ENCODE measurements around the gene PHLPP1.

The PHLPP1 gene

GRCh38 chr18:62842898-62843297 lies 127.6 kb downstream of the PHLPP1 start:
- TF ChIP-seq, protein P1, sequence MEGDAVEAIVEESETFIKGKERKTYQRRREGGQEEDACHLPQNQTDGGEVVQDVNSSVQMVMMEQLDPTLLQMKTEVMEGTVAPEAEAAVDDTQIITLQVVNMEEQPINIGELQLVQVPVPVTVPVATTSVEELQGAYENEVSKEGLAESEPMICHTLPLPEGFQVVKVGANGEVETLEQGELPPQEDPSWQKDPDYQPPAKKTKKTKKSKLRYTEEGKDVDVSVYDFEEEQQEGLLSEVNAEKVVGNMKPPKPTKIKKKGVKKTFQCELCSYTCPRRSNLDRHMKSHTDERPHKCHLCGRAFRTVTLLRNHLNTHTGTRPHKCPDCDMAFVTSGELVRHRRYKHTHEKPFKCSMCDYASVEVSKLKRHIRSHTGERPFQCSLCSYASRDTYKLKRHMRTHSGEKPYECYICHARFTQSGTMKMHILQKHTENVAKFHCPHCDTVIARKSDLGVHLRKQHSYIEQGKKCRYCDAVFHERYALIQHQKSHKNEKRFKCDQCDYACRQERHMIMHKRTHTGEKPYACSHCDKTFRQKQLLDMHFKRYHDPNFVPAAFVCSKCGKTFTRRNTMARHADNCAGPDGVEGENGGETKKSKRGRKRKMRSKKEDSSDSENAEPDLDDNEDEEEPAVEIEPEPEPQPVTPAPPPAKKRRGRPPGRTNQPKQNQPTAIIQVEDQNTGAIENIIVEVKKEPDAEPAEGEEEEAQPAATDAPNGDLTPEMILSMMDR (IDR thresholded peaks at IDR 0.05; ENCODE audit: insufficient read depth, low read depth, low read length, missing control alignments) = no peak
- H3K4me3 ChIP-seq (ENCODE audit: low read length) = no peak overlapping the region
- DNase-seq (ENCODE audit: low read depth) = no peak

DNA sequence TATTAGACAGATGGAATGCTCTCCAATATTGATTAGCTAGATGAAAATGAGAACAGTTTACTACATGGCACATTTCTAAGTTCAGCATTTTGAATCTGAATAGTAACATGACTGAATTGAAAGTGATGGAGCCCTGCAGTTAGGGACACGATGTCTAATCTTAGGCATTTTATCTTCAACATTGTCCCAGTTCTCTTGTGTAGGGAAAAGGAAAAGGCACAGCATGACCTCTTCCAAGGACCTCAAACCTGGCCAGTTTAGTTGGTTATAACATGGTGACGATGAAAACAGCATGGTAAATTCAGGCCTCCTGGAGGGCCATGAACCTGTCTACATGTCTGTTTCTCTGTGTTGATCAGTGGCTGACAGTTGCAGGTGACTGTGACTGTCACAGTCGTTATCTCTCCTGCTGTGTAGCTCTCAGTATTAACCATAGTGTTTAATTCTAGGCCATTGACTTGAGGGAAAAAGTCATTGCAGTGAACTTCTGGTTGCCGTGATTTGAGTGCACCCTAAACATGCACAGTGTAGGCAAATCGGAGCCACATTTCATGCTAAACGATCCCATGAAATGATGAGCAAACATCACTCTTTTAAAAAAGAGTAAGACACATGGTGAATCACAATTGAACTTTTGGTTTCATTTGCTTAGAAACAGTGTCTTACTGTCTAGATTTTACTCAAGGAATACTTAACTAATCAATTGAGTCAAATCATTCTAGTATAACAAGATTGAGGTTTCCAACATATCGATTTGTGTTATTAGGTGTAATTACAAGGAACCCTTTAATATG lies 129.7 kb downstream of the PHLPP1 start:
- H3K4me3 ChIP-seq (ENCODE audit: low read length) = no peak overlapping the region
- no peak for DNase-seq (ENCODE audit: low read depth)
- TF ChIP-seq, protein P1 (IDR thresholded peaks at IDR 0.05; ENCODE audit: insufficient read depth, low read depth, low read length, missing control alignments) = no peak

DNA sequence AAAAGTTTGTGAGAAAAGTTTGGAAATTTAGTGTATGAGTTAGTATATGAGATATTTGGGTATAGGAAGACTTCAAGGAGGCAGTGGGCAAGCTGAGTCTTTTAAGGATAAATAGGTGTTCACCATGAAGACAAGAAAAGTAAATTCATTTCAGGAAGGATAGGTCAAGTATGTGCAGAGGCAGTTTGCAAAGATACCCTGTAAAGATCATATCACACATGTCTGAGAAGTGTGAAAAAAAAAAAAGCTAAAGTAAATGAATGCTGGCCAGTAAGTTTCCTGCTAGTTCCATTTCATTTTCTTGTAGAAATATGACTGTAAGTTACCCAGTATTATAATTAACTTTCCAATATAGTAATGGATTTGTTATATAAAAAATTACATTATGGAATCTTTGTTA lies 131.0 kb downstream of the PHLPP1 start:
- DNase-seq (ENCODE audit: low read depth) = no peak
- TF ChIP-seq, protein P1 (IDR thresholded peaks at IDR 0.05; ENCODE audit: insufficient read depth, low read depth, low read length, missing control alignments) = no peak

GRCh38 chr18:62847081-62847480 lies 131.7 kb downstream of the PHLPP1 start:
- TF ChIP-seq, protein P1 (IDR thresholded peaks at IDR 0.05; ENCODE audit: insufficient read depth, low read depth, low read length, missing control alignments) = no peak
- no peak for DNase-seq (ENCODE audit: low read depth)
- no peak overlapping the region for H3K4me3 ChIP-seq (ENCODE audit: low read length)

More for the DNA sequence above, 131.0 kb downstream of the PHLPP1 start:
- no peak overlapping the region for H3K4me3 ChIP-seq (ENCODE audit: low read length)

- no peak overlapping the region for H3K4me3 ChIP-seq (ENCODE audit: low read length)
- TF ChIP-seq, protein P1 (IDR thresholded peaks at IDR 0.05; ENCODE audit: insufficient read depth, low read depth, low read length, missing control alignments) = no peak
- DNase-seq (ENCODE audit: low read depth) = peak; percentile 14
These were observed 133.6 kb downstream of the PHLPP1 start for GRCh38 chr18:62848946-62849345.

DNA sequence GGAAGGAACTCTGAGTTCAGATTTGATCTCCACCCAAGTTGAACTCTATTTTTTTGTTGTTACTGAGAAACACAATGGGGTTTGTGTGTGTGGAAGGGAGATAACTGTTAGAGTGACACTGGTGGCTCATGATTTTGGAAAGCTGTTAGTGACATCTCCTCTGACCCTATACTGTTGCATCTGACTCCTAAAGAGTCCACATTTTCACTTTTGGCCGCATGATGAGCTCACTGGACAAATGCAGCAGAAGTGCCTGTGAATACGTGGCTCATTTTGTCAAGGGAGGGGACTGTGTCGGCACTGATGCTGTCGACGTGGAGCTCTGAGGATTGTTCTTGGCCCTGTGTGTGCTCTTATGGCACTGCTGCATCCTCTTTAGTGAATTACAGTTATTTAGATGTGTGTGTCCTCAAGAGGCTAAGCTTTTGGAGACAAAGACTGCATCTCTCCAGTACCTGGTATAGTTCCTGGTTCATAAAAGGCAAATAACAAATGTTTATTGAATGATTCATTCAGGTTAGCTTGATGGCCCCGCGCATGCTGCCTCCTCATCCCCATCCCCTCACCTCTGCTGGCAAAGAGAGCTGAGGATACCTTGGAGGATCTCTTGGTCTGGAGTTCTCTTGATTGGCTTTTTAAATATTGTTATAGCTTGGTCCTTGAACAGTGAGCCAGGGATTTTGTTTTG lies 135.4 kb downstream of the PHLPP1 start:
- H3K4me3 ChIP-seq (ENCODE audit: low read length) = no peak overlapping the region
- no peak for DNase-seq (ENCODE audit: low read depth)
- TF ChIP-seq, protein P1 (IDR thresholded peaks at IDR 0.05; ENCODE audit: insufficient read depth, low read depth, low read length, missing control alignments) = no peak
